AG09309 (cell line): Measurements from ENCODE around the gene ABCB9.
"Not testable (repeated sequence)": the region's sequence is repeated elsewhere in the genome, so short reads cannot be mapped to it uniquely, and the experiment has no call there.

ENCODE experiments used
- DNase-seq: peaks from one replicate; pipeline ENCODE4 v3.0.0-alpha.2; 2010; ENCODE audit warnings: low read depth
- H3K4me3 ChIP-seq: 2 replicates; pipeline ENCODE4 v1.5.1; 2011; ENCODE audit warnings: mild to moderate bottlenecking, low read depth, low read length, moderate library complexity; ENCODE audit not compliant: control insufficient read depth
- TF ChIP-seq, protein P1 (sequence below): IDR thresholded peaks from 2 replicates; pipeline ENCODE4 v1.5.1; 2011; ENCODE audit warnings: mild to moderate bottlenecking, low read depth, low read length, inconsistent platforms; ENCODE audit not compliant: insufficient read depth, control insufficient read depth; ENCODE audit errors: missing control alignments

Gene ABCB9

DNA sequence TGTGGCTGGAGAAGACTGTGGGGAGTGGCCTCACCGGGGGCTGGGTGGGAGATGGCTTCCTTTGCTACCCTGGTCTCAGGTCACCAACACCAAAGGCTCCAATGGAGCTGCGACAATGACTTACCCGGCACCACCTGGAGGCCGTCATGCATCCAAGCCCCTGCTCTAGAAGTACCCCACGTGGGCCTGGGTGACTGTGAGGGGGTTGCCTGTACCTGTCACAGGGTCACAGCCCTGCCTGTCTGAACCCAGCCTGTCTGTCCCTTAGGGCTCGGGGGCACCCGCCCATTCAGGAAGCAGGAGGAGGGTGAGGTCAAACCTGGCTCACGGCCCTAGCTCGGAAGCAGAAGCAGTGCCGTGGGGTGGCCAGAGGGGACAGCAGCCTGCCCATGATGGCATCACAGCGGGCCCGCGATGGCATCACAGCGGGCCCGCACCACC is 18.9 kb downstream of the ABCB9 start:
- DNase-seq = no peak
- TF ChIP-seq, protein P1, sequence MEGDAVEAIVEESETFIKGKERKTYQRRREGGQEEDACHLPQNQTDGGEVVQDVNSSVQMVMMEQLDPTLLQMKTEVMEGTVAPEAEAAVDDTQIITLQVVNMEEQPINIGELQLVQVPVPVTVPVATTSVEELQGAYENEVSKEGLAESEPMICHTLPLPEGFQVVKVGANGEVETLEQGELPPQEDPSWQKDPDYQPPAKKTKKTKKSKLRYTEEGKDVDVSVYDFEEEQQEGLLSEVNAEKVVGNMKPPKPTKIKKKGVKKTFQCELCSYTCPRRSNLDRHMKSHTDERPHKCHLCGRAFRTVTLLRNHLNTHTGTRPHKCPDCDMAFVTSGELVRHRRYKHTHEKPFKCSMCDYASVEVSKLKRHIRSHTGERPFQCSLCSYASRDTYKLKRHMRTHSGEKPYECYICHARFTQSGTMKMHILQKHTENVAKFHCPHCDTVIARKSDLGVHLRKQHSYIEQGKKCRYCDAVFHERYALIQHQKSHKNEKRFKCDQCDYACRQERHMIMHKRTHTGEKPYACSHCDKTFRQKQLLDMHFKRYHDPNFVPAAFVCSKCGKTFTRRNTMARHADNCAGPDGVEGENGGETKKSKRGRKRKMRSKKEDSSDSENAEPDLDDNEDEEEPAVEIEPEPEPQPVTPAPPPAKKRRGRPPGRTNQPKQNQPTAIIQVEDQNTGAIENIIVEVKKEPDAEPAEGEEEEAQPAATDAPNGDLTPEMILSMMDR = no peak
- H3K4me3 ChIP-seq = no peak overlapping the region

DNA sequence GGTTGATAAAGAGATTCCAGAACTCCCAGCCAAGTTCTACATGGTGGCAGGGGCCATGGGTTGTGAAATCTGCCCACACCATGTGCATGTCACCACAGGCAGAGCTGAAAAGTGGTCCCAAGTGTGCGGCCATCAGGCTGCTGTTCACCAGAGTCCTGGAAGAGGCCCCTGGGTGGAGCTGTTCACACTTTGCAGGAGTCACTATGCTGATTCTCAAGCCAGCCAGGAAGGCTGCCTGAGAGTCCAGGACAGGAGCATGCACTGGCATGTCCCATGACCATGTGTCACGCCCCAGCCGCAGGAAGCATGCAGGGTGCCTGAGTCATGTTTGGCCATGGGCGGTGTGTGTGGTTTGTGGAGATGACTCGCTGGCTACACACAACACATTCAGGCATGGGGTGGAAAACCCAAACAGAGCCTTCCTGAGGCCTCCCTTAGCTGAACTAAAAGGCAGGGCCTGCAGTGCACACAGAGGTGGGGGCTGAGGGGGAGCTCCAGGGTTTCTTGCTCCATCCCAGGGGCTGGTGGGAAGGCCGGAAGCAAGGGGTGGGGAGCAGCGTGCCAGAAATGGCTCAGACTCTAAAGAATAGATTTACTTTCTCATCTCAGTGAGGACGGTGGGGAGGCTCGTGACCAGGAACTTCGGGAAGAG is 19.4 kb downstream of the ABCB9 start:
- DNase-seq = peak; percentile 96
- H3K4me3 ChIP-seq = no peak overlapping the region
- TF ChIP-seq, protein P1 = peak; percentile 66

DNA sequence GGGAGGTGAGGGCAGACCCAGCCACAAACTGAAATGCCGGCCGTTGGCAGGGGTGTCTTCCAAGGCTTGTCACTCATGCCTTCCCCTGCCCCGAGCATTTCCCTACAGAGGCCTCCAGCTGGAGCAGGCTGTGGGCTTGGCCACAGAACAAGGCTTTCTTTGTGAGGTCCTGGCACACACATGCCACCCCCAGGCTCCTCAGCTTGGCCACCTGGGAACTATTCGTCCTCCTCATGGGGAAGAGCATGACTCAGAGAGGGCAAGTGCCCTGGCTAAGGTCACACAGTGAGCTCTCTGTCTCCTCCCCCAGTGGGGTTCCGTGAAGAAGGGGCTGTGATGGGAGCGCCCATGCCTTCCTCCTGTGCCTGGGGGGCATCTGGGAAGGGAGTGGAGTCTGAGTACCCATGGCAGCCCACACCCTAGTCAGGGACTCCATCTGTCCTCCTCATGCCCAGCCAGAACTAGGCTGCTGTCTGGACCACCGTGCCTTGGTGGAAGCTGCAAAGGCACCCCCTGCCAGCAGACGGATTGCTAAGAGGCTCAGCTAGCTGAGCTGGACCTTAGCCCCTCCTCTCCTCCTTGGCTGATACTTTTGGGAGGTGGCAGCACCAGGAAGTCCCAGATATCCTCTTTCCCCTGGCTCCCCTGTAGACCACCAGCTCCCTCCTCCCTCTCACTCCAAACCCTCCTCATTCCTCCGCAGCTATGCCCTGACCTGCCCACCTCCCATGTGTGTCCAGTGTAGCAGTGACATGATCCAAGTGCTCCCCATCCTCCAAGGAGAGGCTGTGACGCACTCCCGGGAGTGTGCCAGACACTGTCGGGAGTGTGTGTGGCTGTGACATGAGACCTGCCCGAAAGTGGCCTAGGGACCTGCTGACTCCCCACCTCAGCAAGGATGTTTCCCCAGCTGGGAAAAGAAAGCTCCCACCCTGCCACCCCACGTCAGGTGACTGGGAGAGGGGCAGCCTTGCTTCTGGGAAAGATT is 21.4 kb downstream of the ABCB9 start:
- no peak for DNase-seq
- no peak overlapping the region for H3K4me3 ChIP-seq
- TF ChIP-seq, protein P1 = no peak

DNA sequence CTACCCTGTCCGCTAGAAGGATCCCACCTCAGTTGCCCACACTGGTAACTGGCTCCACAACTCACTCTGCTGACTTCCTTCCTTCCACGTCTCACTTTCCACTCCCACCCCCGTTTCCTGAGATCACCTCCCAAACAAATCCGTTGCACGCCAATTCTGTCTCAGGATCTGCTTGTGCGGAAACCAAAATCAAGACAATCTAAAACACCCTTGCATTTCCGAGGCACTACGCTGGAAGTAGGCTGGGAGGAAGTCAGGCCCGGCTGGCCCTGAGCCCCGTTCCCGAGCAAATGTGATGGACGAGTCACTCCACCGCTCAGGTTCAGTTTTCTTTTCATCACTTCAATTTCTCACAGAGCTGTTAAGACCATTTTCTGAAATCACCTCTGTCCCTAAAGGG is 23.1 kb downstream of the ABCB9 start:
- no peak for DNase-seq
- TF ChIP-seq, protein P1 = no peak
- no peak overlapping the region for H3K4me3 ChIP-seq

DNA sequence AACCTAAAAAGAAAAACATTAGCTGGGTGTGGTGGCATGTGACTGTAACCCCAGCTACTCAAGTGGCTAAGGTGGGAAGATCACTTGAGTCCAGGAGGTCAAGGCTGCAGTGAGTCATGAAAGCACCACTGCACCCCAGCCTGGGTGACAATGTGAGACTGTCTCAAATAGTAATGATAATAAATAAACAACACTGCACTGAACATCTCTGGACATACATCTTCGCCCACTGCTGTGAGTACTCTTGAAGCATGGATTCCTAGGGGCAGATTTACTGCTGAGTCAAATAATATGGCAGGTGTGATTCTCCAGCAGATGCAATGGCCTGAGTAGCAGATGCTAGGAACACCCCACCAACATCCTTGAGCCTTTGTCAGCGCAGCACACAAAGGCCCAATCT is 23.6 kb downstream of the ABCB9 start:
- DNase-seq = no peak
- H3K4me3 ChIP-seq = no peak overlapping the region
- TF ChIP-seq, protein P1 = no peak

DNA sequence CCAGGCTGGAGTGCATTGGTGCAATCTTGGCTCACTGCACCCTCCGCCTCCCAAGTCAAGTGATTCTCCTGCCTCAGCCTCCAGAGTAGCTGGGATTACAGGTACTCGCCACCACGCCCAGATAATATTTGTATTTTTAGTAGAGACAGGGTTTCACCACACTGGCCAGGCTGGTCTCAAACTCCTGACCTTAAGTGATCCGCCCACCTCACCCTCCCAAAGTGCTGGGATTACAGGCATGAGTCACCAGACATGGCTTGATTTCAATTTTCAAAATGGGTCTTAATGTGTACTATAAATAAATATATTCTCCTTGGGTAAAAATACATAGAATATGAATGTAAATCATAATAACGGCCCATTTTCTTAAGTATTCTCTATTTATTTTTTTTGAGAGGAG is 24.9 kb downstream of the ABCB9 start:
- not testable (repeated sequence) for DNase-seq, H3K4me3 ChIP-seq

DNA sequence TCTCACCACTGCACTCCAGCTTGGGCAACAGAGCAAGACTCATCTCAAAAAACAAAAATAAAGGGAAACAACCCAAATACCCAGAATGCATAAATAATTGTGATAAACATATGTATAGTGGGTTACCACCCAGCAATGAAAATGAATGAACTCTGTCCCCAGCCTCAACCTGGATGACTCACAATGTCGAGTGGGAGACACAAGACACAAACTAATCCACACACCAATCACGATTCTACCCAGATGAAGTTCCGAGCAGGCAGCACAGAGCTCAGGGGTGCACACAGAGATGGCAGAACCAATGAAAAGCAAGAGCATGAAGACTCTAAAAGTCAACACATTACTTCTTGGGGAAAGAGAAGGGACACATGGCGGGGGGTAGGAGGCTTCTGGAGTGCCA is 27.1 kb downstream of the ABCB9 start:
- TF ChIP-seq, protein P1 = no peak
- no peak for DNase-seq
- H3K4me3 ChIP-seq = no peak overlapping the region
